Activated naive CD4-positive, alpha-beta T cell treated with anti-CD3 and anti-CD28 coated beads, Interleukin-2, amount 50 U/mL, for 72 hours (primary cell): ENCODE results near the gene CRYGD. TPM values are rescaled to one million over a fixed set of nuclear protein-coding genes. Genes with fewer than 3 reads are reported as not detected.
A peak's percentile ranks its signal among the peaks of the same experiment; 100 is the strongest.
"Not testable (repeated sequence)": the region's sequence is repeated elsewhere in the genome, so short reads cannot be mapped to it uniquely, and the experiment has no call there.

Experiments used
- ATAC-seq, 2 donors: fragments of 150-1000 bp; cut with Tn5 transposase; 2 replicates each; pipeline ENCODE4 v1.10.0; 2021; ENCODE audit warnings: mild to moderate bottlenecking in 2 of 2, moderate library complexity in 2 of 2
- DNase-seq, 2 donors: peaks; one replicate each; pipeline ENCODE4 v3.0.0; 2021 to 2022; ENCODE audit warnings: low spot score in 2 of 2
- H3K27ac Mint-ChIP-seq, 2 donors: one replicate each; pipeline ENCODE4 v1.8.0; 2022; ENCODE audit warnings: mild to moderate bottlenecking in 2 of 2, mixed read lengths in 2 of 2
- H3K36me3 Mint-ChIP-seq, 2 donors: one replicate each; pipeline ENCODE4 v1.8.0; 2022; ENCODE audit warnings: mixed read lengths in 2 of 2
- H3K9me3 Mint-ChIP-seq, 2 donors: one replicate each; pipeline ENCODE4 v1.8.0; 2022; ENCODE audit warnings: mixed read lengths in 2 of 2
- total RNA-seq, 2 donors: library from RNA; stranded (reverse); gene quantifications; one replicate each; pipeline ENCODE4 v1.2.3, GENCODE V29; 2022

CRYGD gene
- not detected for total RNA-seq

- H3K36me3 Mint-ChIP-seq: not testable (repeated sequence)
Measured at GRCh38 chr2:208124013-208124715, at the start of gene CRYGD. Gene CRYGD, minus strand, starts transcription at chr2:208124524. Its CDS starts 51 bp downstream, at chr2:208124473.

GRCh38 chr2:208172125-208172524, 47.8 kb upstream of the CRYGD start:
- no peaks in the 10 kb centered on the region for H3K9me3 Mint-ChIP-seq
- no peak overlapping the region for H3K27ac Mint-ChIP-seq
- ATAC-seq (no peak), DNase-seq (no peak)
- no peaks in the 10 kb centered on the region for H3K36me3 Mint-ChIP-seq

More at GRCh38 chr2:208124013-208124715, at the start of gene CRYGD:
- not testable (repeated sequence) for H3K9me3 Mint-ChIP-seq, H3K27ac Mint-ChIP-seq, DNase-seq
- peak in 1 of 2 donors; percentile 71 for ATAC-seq

GRCh38 chr2:208164951-208165755, 40.8 kb upstream of the CRYGD start:
- ATAC-seq: no peak
- Mint-ChIP-seq H3K27ac (no peak overlapping the region), H3K9me3 (no peaks in the 10 kb centered on the region), H3K36me3 (no peaks in the 10 kb centered on the region)
- DNase-seq: no peak

- H3K9me3 Mint-ChIP-seq: no peaks in the 10 kb centered on the region
- H3K36me3 Mint-ChIP-seq: no peaks in the 10 kb centered on the region
- DNase-seq (no peak), ATAC-seq (no peak)
- no peak within 1 kb of the TSS for H3K27ac Mint-ChIP-seq
Measured at GRCh38 chr2:208163489-208163888, 39.2 kb upstream of the CRYGD start, which contains the start of gene CRYGA. Gene CRYGA, minus strand, starts transcription at chr2:208163589. Its CDS starts 33 bp downstream, at chr2:208163556.

- DNase-seq: no peak
- no peaks in the 10 kb centered on the region for H3K36me3 Mint-ChIP-seq
- no peak overlapping the region for H3K27ac Mint-ChIP-seq
- ATAC-seq: no peak
- no peaks in the 10 kb centered on the region for H3K9me3 Mint-ChIP-seq
Measured at GRCh38 chr2:208156439-208156838, 32.1 kb upstream of the CRYGD start.

- DNase-seq (no peak), ATAC-seq (no peak)
- H3K36me3 Mint-ChIP-seq: no peaks in the 10 kb centered on the region
- peaks cover 7% of the 10 kb centered on the region in 2 donors for H3K9me3 Mint-ChIP-seq
- H3K27ac Mint-ChIP-seq: no peak overlapping the region
Measured at GRCh38 chr2:208153156-208153555, 28.8 kb upstream of the CRYGD start.

GRCh38 chr2:208150956-208151355, 26.6 kb upstream of the CRYGD start:
- DNase-seq (no peak), ATAC-seq (no peak)
- H3K27ac Mint-ChIP-seq: no peak overlapping the region

GRCh38 chr2:208150094-208150493, 25.8 kb upstream of the CRYGD start:
- no peak for DNase-seq
- no peak overlapping the region for H3K27ac Mint-ChIP-seq
- H3K36me3 Mint-ChIP-seq: no peaks in the 10 kb centered on the region
- H3K9me3 Mint-ChIP-seq: peaks cover 7% of the 10 kb centered on the region in 2 donors
- ATAC-seq: no peak

More at GRCh38 chr2:208150956-208151355, 26.6 kb upstream of the CRYGD start:
- Mint-ChIP-seq H3K36me3 (no peaks in the 10 kb centered on the region), H3K9me3 (peaks cover 7% of the 10 kb centered on the region in 2 donors)

GRCh38 chr2:208148803-208149202, 24.5 kb upstream of the CRYGD start:
- no peak for ATAC-seq
- peaks cover 7% of the 10 kb centered on the region in 2 donors for H3K9me3 Mint-ChIP-seq
- DNase-seq: no peak
- H3K27ac Mint-ChIP-seq: no peak overlapping the region
- H3K36me3 Mint-ChIP-seq: no peaks in the 10 kb centered on the region

- H3K27ac Mint-ChIP-seq: no peak overlapping the region
- ATAC-seq (no peak), DNase-seq (no peak)
- H3K9me3 Mint-ChIP-seq: peaks cover 7% of the 10 kb centered on the region in 2 donors
- H3K36me3 Mint-ChIP-seq: no peaks in the 10 kb centered on the region
Measured at GRCh38 chr2:208147759-208148158, 23.4 kb upstream of the CRYGD start.

- H3K36me3 Mint-ChIP-seq: no peaks in the 10 kb centered on the region
- ATAC-seq (no peak), DNase-seq (no peak)
- no peak overlapping the region for H3K27ac Mint-ChIP-seq
- H3K9me3 Mint-ChIP-seq: peaks cover 7% of the 10 kb centered on the region in 2 donors
Measured at GRCh38 chr2:208147008-208147407, 22.7 kb upstream of the CRYGD start.

GRCh38 chr2:208146006-208146405, 21.7 kb upstream of the CRYGD start, which contains the start of gene CRYGB:
Gene CRYGB, minus strand, starts transcription at chr2:208146158. Its CDS starts 38 bp downstream, at chr2:208146120.
- H3K36me3 Mint-ChIP-seq: no peaks in the 10 kb centered on the region
- no peak within 1 kb of the TSS for H3K27ac Mint-ChIP-seq
- ATAC-seq (no peak), DNase-seq (no peak)
- H3K9me3 Mint-ChIP-seq: peaks cover 7% of the 10 kb centered on the region in 2 donors

GRCh38 chr2:208142925-208143799, 18.8 kb upstream of the CRYGD start:
- H3K9me3 Mint-ChIP-seq: peaks cover 0 to under 1% of the 10 kb centered on the region in 2 donors
- no peak for DNase-seq
- peaks cover under 1 to 3% of the 10 kb centered on the region in 2 donors for H3K36me3 Mint-ChIP-seq
- H3K27ac Mint-ChIP-seq: no peak overlapping the region
- no peak for ATAC-seq

- peaks cover 4 to 7% of the 10 kb centered on the region in 2 donors for H3K9me3 Mint-ChIP-seq
- H3K27ac Mint-ChIP-seq: no peak overlapping the region
- DNase-seq: no peak
- ATAC-seq: no peak
- peaks cover 6 to 9% of the 10 kb centered on the region in 2 donors for H3K36me3 Mint-ChIP-seq
Measured at GRCh38 chr2:208142240-208142924, 18.1 kb upstream of the CRYGD start.

- Mint-ChIP-seq H3K9me3 (peaks cover 4 to 7% of the 10 kb centered on the region in 2 donors), H3K27ac (no peak overlapping the region), H3K36me3 (peaks cover 6 to 9% of the 10 kb centered on the region in 2 donors)
- DNase-seq: no peak
- no peak for ATAC-seq
Measured at GRCh38 chr2:208139447-208139846, 15.1 kb upstream of the CRYGD start.

- not testable (repeated sequence) for H3K27ac Mint-ChIP-seq, DNase-seq, H3K9me3 Mint-ChIP-seq, ATAC-seq, H3K36me3 Mint-ChIP-seq
Measured at GRCh38 chr2:208138334-208138733, 14.0 kb upstream of the CRYGD start.
